Tibial nerve (tissue), 4 donors: ENCODE data around the gene ADCY4. TPM values are rescaled to one million over a fixed set of nuclear protein-coding genes. Genes with fewer than 3 reads are reported as not detected.
"Not testable (repeated sequence)": the region's sequence is repeated elsewhere in the genome, so short reads cannot be mapped to it uniquely, and the experiment has no call there.

Experiments
- DNase-seq, 2 donors: peaks; one replicate each; pipeline ENCODE4 v3.0.0-alpha.2; 2019; ENCODE audit warnings: low spot score in 2 of 2
- H3K27ac ChIP-seq, 4 donors: fragments of 200-600 bp; sonication (generic) in 3 of 4; one replicate each; pipeline ENCODE4 v1.5.1; 2017 to 2019; ENCODE audit warnings: mild to moderate bottlenecking in 1 of 4
- H3K27me3 ChIP-seq, 2 donors: fragments of 200-600 bp; sonication (generic) in 1 of 2; one replicate each; pipeline versions ENCODE4 v1.5.1 to v1.6.0; 2017 to 2019
- H3K36me3 ChIP-seq, 3 donors: fragments of 200-600 bp; sonication (generic); one replicate each; pipeline ENCODE4 v1.5.1; 2018 to 2019
- H3K4me1 ChIP-seq, 4 donors: fragments of 200-600 bp; sonication (generic) in 3 of 4; one replicate each; pipeline ENCODE4 v1.5.1; 2017 to 2019
- H3K4me3 ChIP-seq, 4 donors: fragments of 200-600 bp; sonication (generic) in 3 of 4; one replicate each; pipeline ENCODE4 v1.5.1; 2017 to 2019; ENCODE audit warnings: mild to moderate bottlenecking in 1 of 4, moderate library complexity in 1 of 4
- H3K9me3 ChIP-seq, 4 donors: fragments of 200-600 bp; sonication (generic) in 3 of 4; one replicate each; pipeline ENCODE4 v1.5.1; 2017 to 2019
- EP300 ChIP-seq, 2 donors: sonication (generic); formaldehyde crosslinking; IDR thresholded peaks; one replicate each; pipeline ENCODE4 v1.6.1; 2017; ENCODE audit warnings: antibody characterized with exemption in 2 of 2, mild to moderate bottlenecking in 1 of 2
- POLR2A ChIP-seq, 2 donors: fragments of 450-650 bp; IDR thresholded peaks; one replicate each; pipeline ENCODE4 v1.6.1; 2017; ENCODE audit warnings: antibody characterized with exemption in 2 of 2, mild to moderate bottlenecking in 2 of 2, moderate library complexity in 2 of 2
- WGBS, 2 donors: methylation state at CpG; one replicate each; pipeline ENCODE4 v1.1.5; 2018; 5-methylcytosine and 5-hydroxymethylcytosine counted together
- total RNA-seq, 4 donors: library from RNA; depleted of rRNA; stranded (reverse); fragments of >200 nt; gene quantifications; one replicate each; pipeline ENCODE4 v1.1.0, GENCODE V29; 2016
- TF ChIP-seq, protein P1 (sequence below), 5 experiments: fragments of 200-600 bp in 3 of 5; fragments of 450-650 bp in 2 of 5; sonication (generic) in 3 of 5; IDR thresholded peaks; one replicate each; pipeline ENCODE4 v1.5.1; 2016 to 2019; ENCODE audit warnings: antibody characterized with exemption in 5 of 5, mild to moderate bottlenecking in 3 of 5, moderate library complexity in 2 of 5

ADCY4 gene
- total RNA-seq, 4 donors from 2014 or later, result 32.0 to 68.1 (median 53.2) TPM

DNA sequence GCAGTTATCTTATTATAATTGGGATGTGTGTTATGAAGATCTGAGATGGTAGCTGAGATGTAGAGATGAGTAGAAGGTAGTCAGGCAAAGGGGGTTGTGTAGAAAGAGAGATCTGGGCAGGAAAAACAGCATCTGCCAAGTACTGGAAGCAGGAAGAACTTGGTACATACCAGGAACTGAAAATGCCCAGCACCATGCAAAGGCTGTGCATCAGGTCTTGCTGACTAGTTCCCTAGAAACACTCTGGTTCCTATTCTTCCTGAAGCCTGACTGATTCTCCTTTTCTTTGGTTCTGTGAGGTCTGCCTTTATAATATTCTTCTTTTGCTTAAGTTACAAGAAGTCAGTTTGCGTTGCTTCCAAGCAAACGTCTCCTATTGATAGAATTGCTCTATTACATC, 26.5 kb upstream of the ADCY4 start:
- 61 to 67% methylated on average over 2 of the region's 2 CpGs for WGBS, 2 donors
- no peak for DNase-seq
- Histone ChIP-seq H3K4me3 (no peak overlapping the region), H3K9me3 (no peaks in the 10 kb centered on the region), H3K4me1 (peaks cover 0 to 16% (median 5%) of the 10 kb centered on the region in 4 donors), H3K27me3 (no peaks in the 10 kb centered on the region), H3K27ac (no peak overlapping the region), H3K36me3 (no peaks in the 10 kb centered on the region)
- TF ChIP-seq POLR2A (IDR thresholded peaks at IDR 0.05) (no peak), EP300 (IDR thresholded peaks at IDR 0.05) (no peak)

DNA sequence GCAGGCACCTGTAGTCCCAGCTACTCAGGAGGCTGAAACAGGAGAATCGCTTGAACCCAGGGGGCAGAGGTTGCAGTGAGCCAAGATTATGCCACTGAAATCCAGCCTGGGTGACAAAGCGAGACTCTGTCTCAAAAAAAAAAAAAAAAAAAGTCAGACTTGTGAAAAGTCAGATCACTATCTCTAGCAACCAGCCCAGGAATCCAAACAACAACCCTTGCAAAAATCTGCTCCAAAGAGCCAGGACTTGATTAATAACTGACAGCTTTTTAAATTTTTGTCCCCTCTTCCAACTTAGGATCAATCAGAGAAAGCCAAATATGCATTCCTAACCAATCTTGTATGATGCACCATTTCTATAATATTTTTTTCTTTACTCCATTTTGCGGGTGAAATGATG, 25.4 kb upstream of the ADCY4 start:
- H3K9me3 ChIP-seq, result no peaks in the 10 kb centered on the region
- H3K4me1 ChIP-seq, result peaks cover 0 to 6% (median under 1%) of the 10 kb centered on the region in 4 donors

DNA sequence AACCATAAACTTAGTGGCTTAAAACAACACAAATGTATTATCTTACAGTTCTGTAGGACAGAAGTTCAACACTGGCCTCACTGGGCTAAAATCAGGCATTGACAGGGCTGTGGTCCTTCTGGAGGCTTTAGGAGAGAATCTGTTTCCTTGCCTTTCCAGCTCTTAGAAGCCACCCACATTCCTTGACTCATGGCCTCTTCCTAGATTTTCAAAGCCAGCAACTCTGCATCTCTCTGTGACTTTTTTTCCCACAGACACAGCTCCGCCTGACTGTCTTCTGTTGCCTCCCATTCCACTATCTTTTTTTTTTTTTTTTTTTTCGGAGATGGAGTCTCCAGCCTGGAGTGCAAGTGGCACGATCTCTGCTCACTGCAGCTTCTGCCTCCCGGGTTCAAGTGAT, 21.3 kb upstream of the ADCY4 start:
- no peak overlapping the region for H3K4me3 ChIP-seq
- no peaks in the 10 kb centered on the region for H3K36me3 ChIP-seq
- no peak for TF ChIP-seq POLR2A (IDR thresholded peaks at IDR 0.05)
- TF ChIP-seq, protein P1, sequence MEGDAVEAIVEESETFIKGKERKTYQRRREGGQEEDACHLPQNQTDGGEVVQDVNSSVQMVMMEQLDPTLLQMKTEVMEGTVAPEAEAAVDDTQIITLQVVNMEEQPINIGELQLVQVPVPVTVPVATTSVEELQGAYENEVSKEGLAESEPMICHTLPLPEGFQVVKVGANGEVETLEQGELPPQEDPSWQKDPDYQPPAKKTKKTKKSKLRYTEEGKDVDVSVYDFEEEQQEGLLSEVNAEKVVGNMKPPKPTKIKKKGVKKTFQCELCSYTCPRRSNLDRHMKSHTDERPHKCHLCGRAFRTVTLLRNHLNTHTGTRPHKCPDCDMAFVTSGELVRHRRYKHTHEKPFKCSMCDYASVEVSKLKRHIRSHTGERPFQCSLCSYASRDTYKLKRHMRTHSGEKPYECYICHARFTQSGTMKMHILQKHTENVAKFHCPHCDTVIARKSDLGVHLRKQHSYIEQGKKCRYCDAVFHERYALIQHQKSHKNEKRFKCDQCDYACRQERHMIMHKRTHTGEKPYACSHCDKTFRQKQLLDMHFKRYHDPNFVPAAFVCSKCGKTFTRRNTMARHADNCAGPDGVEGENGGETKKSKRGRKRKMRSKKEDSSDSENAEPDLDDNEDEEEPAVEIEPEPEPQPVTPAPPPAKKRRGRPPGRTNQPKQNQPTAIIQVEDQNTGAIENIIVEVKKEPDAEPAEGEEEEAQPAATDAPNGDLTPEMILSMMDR (IDR thresholded peaks at IDR 0.05), result no peak
- TF ChIP-seq EP300 (IDR thresholded peaks at IDR 0.05), result no peak
- no peaks in the 10 kb centered on the region for H3K9me3 ChIP-seq
- WGBS, 2 donors, result 79 to 94% methylated on average over 4 of the region's 4 CpGs
- peaks cover 0 to 13% of the 10 kb centered on the region in 2 donors for H3K27me3 ChIP-seq
- DNase-seq, result no peak
- no peaks in the 10 kb centered on the region for H3K4me1 ChIP-seq
- no peak overlapping the region for H3K27ac ChIP-seq

More for the DNA sequence above, 25.4 kb upstream of the ADCY4 start:
- Histone ChIP-seq H3K36me3 (no peaks in the 10 kb centered on the region), H3K27me3 (no peaks in the 10 kb centered on the region), H3K27ac (no peak overlapping the region), H3K4me3 (no peak overlapping the region)
- WGBS, 2 donors, result 91 to 94% methylated on average over 3 of the region's 3 CpGs
- DNase-seq, result no peak
- no peak for TF ChIP-seq EP300 (IDR thresholded peaks at IDR 0.05)
- TF ChIP-seq, protein P1 (IDR thresholded peaks at IDR 0.05), result no peak
- no peak for TF ChIP-seq POLR2A (IDR thresholded peaks at IDR 0.05)

DNA sequence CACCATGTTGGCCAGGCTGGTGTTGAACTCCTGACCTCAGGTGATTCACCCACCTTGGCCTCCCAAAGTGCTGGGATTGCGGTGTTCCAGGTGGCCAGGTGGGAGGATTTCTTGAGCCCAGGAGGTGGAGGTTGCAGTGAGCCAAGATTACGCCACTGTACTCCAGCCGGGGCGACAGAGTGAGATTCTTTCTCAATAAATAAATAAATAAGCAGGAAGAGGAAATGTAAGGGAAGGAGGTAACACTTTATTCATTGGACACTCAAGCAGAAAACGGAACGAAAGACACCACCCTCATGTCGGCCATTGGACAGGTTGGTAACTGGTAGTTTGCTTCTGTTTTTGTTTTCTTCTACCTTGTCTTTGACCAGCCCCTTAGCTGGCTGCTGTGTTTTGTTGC, 20.1 kb upstream of the ADCY4 start:
- no peaks in the 10 kb centered on the region for H3K9me3 ChIP-seq
- TF ChIP-seq, protein P1 (IDR thresholded peaks at IDR 0.05), result no peak
- TF ChIP-seq POLR2A (IDR thresholded peaks at IDR 0.05) (no peak), EP300 (IDR thresholded peaks at IDR 0.05) (no peak)
- H3K4me1 ChIP-seq, result no peaks in the 10 kb centered on the region
- no peaks in the 10 kb centered on the region for H3K36me3 ChIP-seq
- 90 to 92% methylated on average over 7 of the region's 7 CpGs for WGBS, 2 donors
- H3K4me3 ChIP-seq, result no peak overlapping the region
- peaks cover 0 to 13% of the 10 kb centered on the region in 2 donors for H3K27me3 ChIP-seq
- DNase-seq, result no peak
- H3K27ac ChIP-seq, result no peak overlapping the region

DNA sequence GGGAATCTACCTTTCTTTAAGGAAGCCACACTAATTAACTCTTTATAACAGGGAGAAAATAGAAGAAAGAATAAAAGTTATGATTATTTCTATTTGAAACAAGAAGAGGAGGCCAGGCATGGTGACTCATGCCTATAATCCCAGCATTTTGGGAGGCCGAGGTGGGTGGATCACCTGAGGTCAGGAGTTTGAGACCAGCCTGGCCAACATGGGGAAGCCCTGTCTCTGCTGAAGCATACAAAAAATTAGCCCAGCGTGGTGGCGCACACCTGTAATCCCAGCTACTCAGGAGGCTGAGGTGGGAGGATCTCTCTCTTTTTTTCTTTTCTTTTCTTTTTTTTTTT, 19.6 kb upstream of the ADCY4 start:
- H3K4me3 ChIP-seq, DNase-seq, H3K9me3 ChIP-seq, H3K4me1 ChIP-seq, H3K36me3 ChIP-seq: not testable (repeated sequence)
- 84 to 89% methylated on average over 3 of the region's 3 CpGs for WGBS, 2 donors
- Histone ChIP-seq H3K27me3 (peaks cover 0 to 13% of the 10 kb centered on the region in 2 donors), H3K27ac (peak overlapping the region in 2 of 4 donors; percentile 33 to 48)

DNA sequence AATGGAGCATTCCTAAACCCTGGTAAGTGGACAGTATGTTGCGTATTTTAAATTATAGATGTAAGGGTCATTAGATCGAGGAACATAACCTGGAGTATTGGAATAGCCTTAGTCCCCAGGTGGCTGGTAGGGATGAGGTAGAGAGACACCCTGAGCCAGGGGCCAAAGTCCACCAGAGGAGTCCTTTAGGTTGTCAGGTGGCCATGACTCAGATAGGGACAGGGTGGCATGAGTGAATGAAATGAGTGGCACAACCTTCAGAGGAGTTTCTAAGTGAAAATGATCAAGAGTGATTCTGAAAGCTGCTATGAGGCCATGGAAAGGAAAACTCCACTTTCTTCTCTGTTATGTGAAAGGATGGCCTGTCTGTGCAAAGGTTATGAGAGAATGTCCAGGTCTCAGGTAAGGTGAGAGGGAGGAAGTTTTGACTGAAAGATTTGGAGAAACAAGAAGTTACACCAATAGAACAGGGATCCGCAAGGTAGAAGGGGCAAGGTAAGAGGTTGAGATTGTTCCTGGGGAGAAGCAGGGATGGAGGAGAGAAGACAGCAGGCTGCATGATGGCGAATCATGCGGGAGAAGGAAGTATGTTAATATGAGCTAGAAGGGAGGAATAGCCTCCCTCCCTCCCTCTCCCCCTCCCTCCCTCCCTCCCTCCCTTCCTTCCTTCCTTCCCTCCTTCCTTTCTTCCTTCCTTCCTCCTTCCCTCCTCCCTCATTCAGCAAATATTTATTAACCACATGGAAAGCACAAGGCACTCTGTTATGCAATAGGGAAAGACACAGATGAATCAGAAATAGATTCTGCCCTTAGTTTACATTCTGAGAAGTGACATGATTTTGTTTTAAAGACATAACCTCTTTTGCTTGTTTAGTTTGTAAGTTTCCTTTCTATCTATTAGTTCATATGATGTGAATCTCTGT, 18.9 kb upstream of the ADCY4 start:
- H3K27ac ChIP-seq, result peak overlapping the region in 2 of 4 donors; percentile 33 to 48
- no peaks in the 10 kb centered on the region for H3K4me1 ChIP-seq
- H3K36me3 ChIP-seq, result no peaks in the 10 kb centered on the region
- DNase-seq, result no peak
- WGBS, 2 donors, result 68 to 73% methylated on average over 5 of the region's 5 CpGs
- H3K4me3 ChIP-seq, result no peak overlapping the region
- H3K9me3 ChIP-seq, result no peaks in the 10 kb centered on the region
- H3K27me3 ChIP-seq, result peaks cover 0 to 13% of the 10 kb centered on the region in 2 donors
- TF ChIP-seq POLR2A (IDR thresholded peaks at IDR 0.05) (no peak), EP300 (IDR thresholded peaks at IDR 0.05) (peak in 1 of 2 donors; percentile 18)
- TF ChIP-seq, protein P1 (IDR thresholded peaks at IDR 0.05), result no peak
